HEK293 (cell line): ENCODE data around the gene R3HDM2.

Experiments
- AEBP2 ChIP-seq: fragments of 450-650 bp; formaldehyde crosslinking; IDR thresholded peaks from 2 replicates; pipeline ENCODE4 v1.5.1; 2016; ENCODE audit warnings: missing biosample characterization, missing genetic modification characterization, borderline replicate concordance
- EGR2 ChIP-seq: fragments of 450-650 bp; formaldehyde crosslinking; IDR thresholded peaks from 2 replicates; pipeline ENCODE4 v1.5.1; 2016; ENCODE audit warnings: low read depth, missing biosample characterization, missing genetic modification characterization
- GFI1B ChIP-seq: fragments of 450-650 bp; formaldehyde crosslinking; IDR thresholded peaks from 2 replicates; pipeline ENCODE4 v1.5.1; 2016; ENCODE audit warnings: missing biosample characterization, missing genetic modification characterization
- GLIS2 ChIP-seq: fragments of 450-650 bp; formaldehyde crosslinking; IDR thresholded peaks from 2 replicates; pipeline ENCODE4 v1.5.1; 2016; ENCODE audit warnings: missing biosample characterization, missing genetic modification characterization
- HOXA7 ChIP-seq: sonication (generic); formaldehyde crosslinking; IDR thresholded peaks from 2 replicates; pipeline ENCODE4 v1.8.1; 2022; ENCODE audit warnings: missing genetic modification reagents, borderline replicate concordance
- INSM2 ChIP-seq: fragments of 450-650 bp; formaldehyde crosslinking; IDR thresholded peaks from 2 replicates; pipeline ENCODE4 v1.5.1; 2016; ENCODE audit warnings: missing biosample characterization, missing genetic modification characterization
- KLF10 ChIP-seq: fragments of 450-650 bp; IDR thresholded peaks from 2 replicates; pipeline ENCODE4 v1.5.1; 2018; ENCODE audit warnings: missing biosample characterization, mild to moderate bottlenecking, missing genetic modification characterization
- KLF8 ChIP-seq: fragments of 450-650 bp; formaldehyde crosslinking; IDR thresholded peaks from 2 replicates; pipeline ENCODE4 v1.5.1; 2016; ENCODE audit warnings: missing biosample characterization, missing genetic modification characterization
- OSR2 ChIP-seq: fragments of 450-650 bp; formaldehyde crosslinking; IDR thresholded peaks from 2 replicates; pipeline ENCODE4 v1.5.1; 2016; ENCODE audit warnings: missing biosample characterization, missing genetic modification characterization
- PRDM4 ChIP-seq: fragments of 450-650 bp; formaldehyde crosslinking; IDR thresholded peaks from 2 replicates; pipeline ENCODE4 v1.5.1; 2017; ENCODE audit warnings: missing biosample characterization, missing genetic modification characterization
- SCRT2 ChIP-seq: fragments of 450-650 bp; formaldehyde crosslinking; IDR thresholded peaks from 2 replicates; pipeline ENCODE4 v1.5.1; 2016; ENCODE audit warnings: missing biosample characterization, missing genetic modification characterization
- SP2 ChIP-seq: fragments of 450-650 bp; formaldehyde crosslinking; IDR thresholded peaks from 2 replicates; pipeline ENCODE4 v1.5.1; 2016; ENCODE audit warnings: missing biosample characterization, missing genetic modification characterization
- ZBTB21 ChIP-seq: fragments of 450-650 bp; formaldehyde crosslinking; IDR thresholded peaks from 2 replicates; pipeline ENCODE4 v1.5.1; 2017; ENCODE audit warnings: missing biosample characterization, missing genetic modification characterization
- ZNF174 ChIP-seq: fragments of 450-650 bp; formaldehyde crosslinking; IDR thresholded peaks from 2 replicates; pipeline ENCODE4 v1.5.0; 2017; ENCODE audit warnings: missing biosample characterization, mild to moderate bottlenecking, missing genetic modification characterization
- ZNF239 ChIP-seq: fragments of 450-650 bp; formaldehyde crosslinking; IDR thresholded peaks from 2 replicates; pipeline ENCODE4 v1.5.1; 2016; ENCODE audit warnings: missing biosample characterization, missing genetic modification characterization
- ZNF311 ChIP-seq: fragments of 450-650 bp; formaldehyde crosslinking; IDR thresholded peaks from 2 replicates; pipeline ENCODE4 v1.5.1; 2017; ENCODE audit warnings: missing biosample characterization, missing genetic modification characterization, borderline replicate concordance
- ZNF366 ChIP-seq: fragments of 450-650 bp; formaldehyde crosslinking; conservative IDR thresholded peaks from 2 replicates; pipeline ENCODE4 v1.5.1; 2016; ENCODE audit warnings: missing biosample characterization, missing genetic modification characterization
- ZNF37A ChIP-seq: fragments of 450-650 bp; IDR thresholded peaks from 2 replicates; pipeline ENCODE4 v1.5.1; 2018; ENCODE audit warnings: missing biosample characterization, missing genetic modification characterization
- ZNF404 ChIP-seq: fragments of 450-650 bp; formaldehyde crosslinking; IDR thresholded peaks from 2 replicates; pipeline ENCODE4 v1.5.1; 2017; ENCODE audit warnings: missing biosample characterization, missing genetic modification characterization
- ZNF549 ChIP-seq: fragments of 450-650 bp; IDR thresholded peaks from 2 replicates; pipeline ENCODE4 v1.5.1; 2018; ENCODE audit warnings: missing biosample characterization, missing genetic modification characterization, mild to moderate bottlenecking, inconsistent platforms, moderate library complexity
- ZNF623 ChIP-seq: fragments of 450-650 bp; formaldehyde crosslinking; IDR thresholded peaks from 2 replicates; pipeline ENCODE4 v1.5.1; 2016; ENCODE audit warnings: missing biosample characterization, missing genetic modification characterization
- ZNF624 ChIP-seq: fragments of 450-650 bp; formaldehyde crosslinking; IDR thresholded peaks from 2 replicates; pipeline ENCODE4 v1.5.1; 2017; ENCODE audit warnings: missing biosample characterization, missing genetic modification characterization
- ZNF670 ChIP-seq: fragments of 450-650 bp; formaldehyde crosslinking; IDR thresholded peaks from 2 replicates; pipeline ENCODE4 v1.5.1; 2016; ENCODE audit warnings: missing biosample characterization, missing genetic modification characterization, low read depth
- ZNF704 ChIP-seq: fragments of 450-650 bp; formaldehyde crosslinking; IDR thresholded peaks from 2 replicates; pipeline ENCODE4 v1.5.1; 2016; ENCODE audit warnings: missing biosample characterization, missing genetic modification characterization
- ZNF837 ChIP-seq: fragments of 450-650 bp; formaldehyde crosslinking; IDR thresholded peaks from 2 replicates; pipeline ENCODE4 v1.5.1; 2016; ENCODE audit warnings: missing biosample characterization, missing genetic modification characterization
- TF ChIP-seq, protein P1 (sequence below): fragments of 450-650 bp; IDR thresholded peaks from 2 replicates; pipeline ENCODE4 v1.5.1; 2018; ENCODE audit warnings: missing biosample characterization, mild to moderate bottlenecking, missing genetic modification characterization
- TF ChIP-seq, protein P2 (sequence below): fragments of 450-650 bp; formaldehyde crosslinking; IDR thresholded peaks from 2 replicates; pipeline ENCODE4 v1.5.1; 2016; ENCODE audit warnings: missing biosample characterization, missing genetic modification characterization, borderline replicate concordance

Gene R3HDM2

DNA sequence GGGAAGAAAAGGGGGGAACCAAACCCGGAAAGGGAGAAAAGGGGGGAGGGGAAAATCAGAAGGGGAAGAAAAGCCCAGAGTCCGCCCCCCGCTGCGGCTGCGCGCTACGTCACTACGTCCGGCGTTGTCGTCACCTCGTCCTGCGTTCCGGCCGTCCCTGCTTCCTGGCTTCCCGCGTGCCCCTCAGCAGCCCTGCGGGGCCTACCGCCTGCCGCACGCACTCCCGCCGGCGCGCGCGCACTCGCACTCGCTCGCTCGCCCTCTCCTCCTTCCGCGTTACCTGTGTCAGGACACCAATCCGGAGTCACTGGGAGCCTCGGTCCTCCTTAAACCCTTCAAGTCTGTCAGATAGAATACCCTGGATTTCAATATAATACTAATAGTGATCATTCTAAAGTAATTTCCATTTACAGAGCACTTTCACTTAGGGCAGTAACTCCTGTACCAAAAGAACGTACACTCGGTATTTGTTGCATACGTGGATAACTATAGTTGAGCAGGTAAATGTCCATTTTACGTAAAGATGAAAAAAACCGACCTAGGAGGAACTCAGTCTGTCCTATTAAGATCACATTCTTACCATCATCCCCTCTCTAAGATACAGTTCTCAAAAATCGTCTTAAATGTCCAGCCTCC lies at the start of gene R3HDM2 (continued):
- TF ChIP-seq KLF8 (tag by site-specific recombination) (no peak; the same call in 1 of the 2 replicates), ZNF404 (tag by site-specific recombination) (no peak), HOXA7 (CRISPR knock-in tag) (no peak), SP2 (peak; percentile 79), KLF10 (tag by site-specific recombination) (no peak), ZNF37A (tag by site-specific recombination) (no peak), ZNF366 (tag by site-specific recombination) (peak; percentile 92), GLIS2 (tag by site-specific recombination) (peak; percentile 83), PRDM4 (no peak), AEBP2 (tag by site-specific recombination) (no peak), INSM2 (no peak; the same call in 1 of the 2 replicates), EGR2 (tag by site-specific recombination) (no peak), ZNF623 (tag by site-specific recombination) (no peak), GFI1B (tag by site-specific recombination) (no peak), SCRT2 (tag by site-specific recombination) (peak; percentile 28; the same call in 1 of the 2 replicates), ZBTB21 (tag by site-specific recombination) (peak; percentile 98), ZNF311 (tag by site-specific recombination) (no peak), ZNF670 (tag by site-specific recombination) (no peak), OSR2 (tag by site-specific recombination) (peak; percentile 57), ZNF837 (tag by site-specific recombination) (no peak), ZNF174 (tag by site-specific recombination) (no peak), ZNF624 (tag by site-specific recombination) (no peak), ZNF549 (tag by site-specific recombination) (no peak), ZNF704 (tag by site-specific recombination) (no peak), ZNF239 (tag by site-specific recombination) (no peak)
- TF ChIP-seq, protein P1, sequence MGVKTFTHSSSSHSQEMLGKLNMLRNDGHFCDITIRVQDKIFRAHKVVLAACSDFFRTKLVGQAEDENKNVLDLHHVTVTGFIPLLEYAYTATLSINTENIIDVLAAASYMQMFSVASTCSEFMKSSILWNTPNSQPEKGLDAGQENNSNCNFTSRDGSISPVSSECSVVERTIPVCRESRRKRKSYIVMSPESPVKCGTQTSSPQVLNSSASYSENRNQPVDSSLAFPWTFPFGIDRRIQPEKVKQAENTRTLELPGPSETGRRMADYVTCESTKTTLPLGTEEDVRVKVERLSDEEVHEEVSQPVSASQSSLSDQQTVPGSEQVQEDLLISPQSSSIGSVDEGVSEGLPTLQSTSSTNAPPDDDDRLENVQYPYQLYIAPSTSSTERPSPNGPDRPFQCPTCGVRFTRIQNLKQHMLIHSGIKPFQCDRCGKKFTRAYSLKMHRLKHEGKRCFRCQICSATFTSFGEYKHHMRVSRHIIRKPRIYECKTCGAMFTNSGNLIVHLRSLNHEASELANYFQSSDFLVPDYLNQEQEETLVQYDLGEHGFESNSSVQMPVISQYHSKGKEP (tag by site-specific recombination): no peak
- TF ChIP-seq, protein P2, sequence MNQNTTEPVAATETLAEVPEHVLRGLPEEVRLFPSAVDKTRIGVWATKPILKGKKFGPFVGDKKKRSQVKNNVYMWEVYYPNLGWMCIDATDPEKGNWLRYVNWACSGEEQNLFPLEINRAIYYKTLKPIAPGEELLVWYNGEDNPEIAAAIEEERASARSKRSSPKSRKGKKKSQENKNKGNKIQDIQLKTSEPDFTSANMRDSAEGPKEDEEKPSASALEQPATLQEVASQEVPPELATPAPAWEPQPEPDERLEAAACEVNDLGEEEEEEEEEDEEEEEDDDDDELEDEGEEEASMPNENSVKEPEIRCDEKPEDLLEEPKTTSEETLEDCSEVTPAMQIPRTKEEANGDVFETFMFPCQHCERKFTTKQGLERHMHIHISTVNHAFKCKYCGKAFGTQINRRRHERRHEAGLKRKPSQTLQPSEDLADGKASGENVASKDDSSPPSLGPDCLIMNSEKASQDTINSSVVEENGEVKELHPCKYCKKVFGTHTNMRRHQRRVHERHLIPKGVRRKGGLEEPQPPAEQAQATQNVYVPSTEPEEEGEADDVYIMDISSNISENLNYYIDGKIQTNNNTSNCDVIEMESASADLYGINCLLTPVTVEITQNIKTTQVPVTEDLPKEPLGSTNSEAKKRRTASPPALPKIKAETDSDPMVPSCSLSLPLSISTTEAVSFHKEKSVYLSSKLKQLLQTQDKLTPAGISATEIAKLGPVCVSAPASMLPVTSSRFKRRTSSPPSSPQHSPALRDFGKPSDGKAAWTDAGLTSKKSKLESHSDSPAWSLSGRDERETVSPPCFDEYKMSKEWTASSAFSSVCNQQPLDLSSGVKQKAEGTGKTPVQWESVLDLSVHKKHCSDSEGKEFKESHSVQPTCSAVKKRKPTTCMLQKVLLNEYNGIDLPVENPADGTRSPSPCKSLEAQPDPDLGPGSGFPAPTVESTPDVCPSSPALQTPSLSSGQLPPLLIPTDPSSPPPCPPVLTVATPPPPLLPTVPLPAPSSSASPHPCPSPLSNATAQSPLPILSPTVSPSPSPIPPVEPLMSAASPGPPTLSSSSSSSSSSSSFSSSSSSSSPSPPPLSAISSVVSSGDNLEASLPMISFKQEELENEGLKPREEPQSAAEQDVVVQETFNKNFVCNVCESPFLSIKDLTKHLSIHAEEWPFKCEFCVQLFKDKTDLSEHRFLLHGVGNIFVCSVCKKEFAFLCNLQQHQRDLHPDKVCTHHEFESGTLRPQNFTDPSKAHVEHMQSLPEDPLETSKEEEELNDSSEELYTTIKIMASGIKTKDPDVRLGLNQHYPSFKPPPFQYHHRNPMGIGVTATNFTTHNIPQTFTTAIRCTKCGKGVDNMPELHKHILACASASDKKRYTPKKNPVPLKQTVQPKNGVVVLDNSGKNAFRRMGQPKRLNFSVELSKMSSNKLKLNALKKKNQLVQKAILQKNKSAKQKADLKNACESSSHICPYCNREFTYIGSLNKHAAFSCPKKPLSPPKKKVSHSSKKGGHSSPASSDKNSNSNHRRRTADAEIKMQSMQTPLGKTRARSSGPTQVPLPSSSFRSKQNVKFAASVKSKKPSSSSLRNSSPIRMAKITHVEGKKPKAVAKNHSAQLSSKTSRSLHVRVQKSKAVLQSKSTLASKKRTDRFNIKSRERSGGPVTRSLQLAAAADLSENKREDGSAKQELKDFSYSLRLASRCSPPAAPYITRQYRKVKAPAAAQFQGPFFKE (tag by site-specific recombination): no peak
